Measurements from ENCODE around the gene KIRREL1.

DNA sequence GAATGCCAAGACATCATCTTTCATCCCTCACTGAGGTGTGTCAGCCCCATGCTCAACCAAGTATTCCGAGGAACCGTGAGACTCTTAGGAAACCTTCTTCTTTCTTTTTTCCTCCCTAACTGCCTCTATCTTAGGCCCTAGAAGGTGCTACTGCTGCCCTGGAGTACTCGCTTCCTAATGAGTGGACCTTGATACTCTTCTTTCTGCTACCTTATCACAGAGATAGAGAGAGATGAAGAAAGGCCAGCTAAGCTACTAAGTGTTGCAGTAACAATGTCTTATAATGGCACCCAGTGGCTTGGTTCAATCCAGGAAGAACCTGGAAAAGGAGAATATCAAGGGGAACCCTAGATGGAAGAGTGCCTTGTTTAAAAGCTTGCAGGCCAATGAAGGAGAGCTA is 86.6 kb downstream of the KIRREL1 start:
- TF ChIP-seq, protein P1, sequence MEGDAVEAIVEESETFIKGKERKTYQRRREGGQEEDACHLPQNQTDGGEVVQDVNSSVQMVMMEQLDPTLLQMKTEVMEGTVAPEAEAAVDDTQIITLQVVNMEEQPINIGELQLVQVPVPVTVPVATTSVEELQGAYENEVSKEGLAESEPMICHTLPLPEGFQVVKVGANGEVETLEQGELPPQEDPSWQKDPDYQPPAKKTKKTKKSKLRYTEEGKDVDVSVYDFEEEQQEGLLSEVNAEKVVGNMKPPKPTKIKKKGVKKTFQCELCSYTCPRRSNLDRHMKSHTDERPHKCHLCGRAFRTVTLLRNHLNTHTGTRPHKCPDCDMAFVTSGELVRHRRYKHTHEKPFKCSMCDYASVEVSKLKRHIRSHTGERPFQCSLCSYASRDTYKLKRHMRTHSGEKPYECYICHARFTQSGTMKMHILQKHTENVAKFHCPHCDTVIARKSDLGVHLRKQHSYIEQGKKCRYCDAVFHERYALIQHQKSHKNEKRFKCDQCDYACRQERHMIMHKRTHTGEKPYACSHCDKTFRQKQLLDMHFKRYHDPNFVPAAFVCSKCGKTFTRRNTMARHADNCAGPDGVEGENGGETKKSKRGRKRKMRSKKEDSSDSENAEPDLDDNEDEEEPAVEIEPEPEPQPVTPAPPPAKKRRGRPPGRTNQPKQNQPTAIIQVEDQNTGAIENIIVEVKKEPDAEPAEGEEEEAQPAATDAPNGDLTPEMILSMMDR (IDR thresholded peaks at IDR 0.05) = no peak
- TF ChIP-seq POLR2A (IDR thresholded peaks at IDR 0.05) = no peak

Measured in lower leg skin (tissue), 3 donors.